WI38 (cell line): ENCODE results near the gene DUSP22.

Experiments
- H3K4me3 ChIP-seq: 2 replicates; pipeline ENCODE4 v1.5.1; 2011; ENCODE audit warnings: low read depth, mild to moderate bottlenecking, control low read depth, low read length
- CTCF ChIP-seq: IDR thresholded peaks from 2 replicates; pipeline ENCODE4 v1.5.1; 2012; ENCODE audit warnings: low read depth, mild to moderate bottlenecking, control low read depth, low read length

The DUSP22 gene

GRCh38 chr6:308768-309167, 16.5 kb downstream of the DUSP22 start:
- H3K4me3 ChIP-seq: no peak overlapping the region
- TF ChIP-seq CTCF: no peak

GRCh38 chr6:309947-310346, 17.7 kb downstream of the DUSP22 start:
- no peak for TF ChIP-seq CTCF
- H3K4me3 ChIP-seq: no peak overlapping the region

DNA sequence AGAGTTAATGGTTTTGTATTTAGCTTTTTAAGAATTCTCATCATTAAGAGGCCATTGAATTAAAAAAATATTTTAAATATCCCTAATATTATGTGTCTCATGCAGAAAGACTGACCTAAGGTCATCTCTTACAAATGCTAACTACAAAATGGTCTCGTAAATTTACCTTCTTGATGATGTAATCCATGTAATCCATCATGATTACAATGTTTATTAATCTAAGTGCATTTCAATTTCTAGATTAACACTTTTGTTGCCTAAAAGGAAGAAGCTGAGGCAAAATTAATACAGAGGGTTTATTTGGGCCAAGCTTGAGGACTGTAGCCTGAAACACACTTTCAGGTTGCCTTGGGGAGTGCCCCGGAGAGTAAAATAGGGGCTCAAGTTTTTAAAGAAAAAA, 18.4 kb downstream of the DUSP22 start:
- TF ChIP-seq CTCF: no peak
- no peak overlapping the region for H3K4me3 ChIP-seq

DNA sequence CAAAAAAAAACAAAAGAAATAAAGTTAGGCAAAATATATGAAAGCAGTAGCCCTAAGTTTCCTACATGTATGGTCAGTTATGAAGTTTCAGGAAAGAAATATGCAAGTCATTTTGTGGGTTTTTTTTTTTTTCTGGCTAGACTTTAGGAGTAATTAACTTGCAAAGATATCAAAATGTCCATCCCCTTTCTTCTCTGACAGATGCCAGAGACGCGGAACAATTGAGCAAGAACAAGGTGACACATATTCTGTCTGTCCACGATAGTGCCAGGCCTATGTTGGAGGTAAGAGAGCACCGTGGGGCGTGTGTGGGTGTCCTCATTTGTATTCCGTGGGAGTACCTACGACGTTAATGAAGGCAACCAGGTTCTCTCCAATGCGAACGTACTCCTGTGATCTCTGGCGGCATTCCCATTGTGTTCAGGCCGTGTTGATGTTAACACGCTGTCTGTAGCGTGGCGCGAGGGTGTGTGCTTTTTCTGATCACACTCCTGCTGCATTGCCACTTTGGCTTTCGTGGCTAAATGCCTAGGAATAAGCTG, 19.5 kb downstream of the DUSP22 start:
- no peak for TF ChIP-seq CTCF
- H3K4me3 ChIP-seq: no peak overlapping the region

- TF ChIP-seq CTCF: no peak
- no peak overlapping the region for H3K4me3 ChIP-seq
Observed at GRCh38 chr6:313087-313486, 20.8 kb downstream of the DUSP22 start.

DNA sequence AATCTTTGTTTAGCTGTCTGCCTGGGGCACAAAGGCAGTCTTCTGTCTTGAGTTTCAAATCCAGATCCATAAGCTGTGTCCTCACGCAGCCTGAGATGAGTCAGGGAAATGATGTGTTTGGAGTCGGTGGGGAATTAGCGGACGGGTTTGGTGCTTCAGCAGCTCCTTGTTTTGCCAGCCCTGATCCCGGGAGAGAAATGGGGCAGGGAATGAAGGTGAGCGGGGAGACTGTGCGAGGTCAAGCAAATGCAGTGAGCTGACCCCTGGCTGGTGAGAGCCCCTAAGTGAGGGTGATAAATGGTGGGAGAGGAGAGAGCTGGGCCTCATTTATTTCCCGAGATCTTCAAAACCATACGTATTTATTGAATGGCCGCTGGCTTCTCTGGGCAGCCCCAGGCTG, 21.6 kb downstream of the DUSP22 start:
- no peak overlapping the region for H3K4me3 ChIP-seq
- TF ChIP-seq CTCF: no peak

- H3K4me3 ChIP-seq: no peak overlapping the region
- no peak for TF ChIP-seq CTCF
Observed at GRCh38 chr6:314377-314776, 22.1 kb downstream of the DUSP22 start.
